HEK293T (cell line): ENCODE results near the gene FZD10.

Experiments used
- ARNT ChIP-seq: fragments of 450-650 bp; IDR thresholded peaks from 2 replicates; pipeline ENCODE4 v1.6.1; 2017; ENCODE audit warnings: mild to moderate bottlenecking
- BHLHE40 ChIP-seq: fragments of 450-650 bp; IDR thresholded peaks from 2 replicates; pipeline ENCODE4 v1.6.1; 2016; ENCODE audit warnings: mild to moderate bottlenecking, moderate library complexity, borderline replicate concordance
- CTBP1 ChIP-seq: fragments of 450-650 bp; IDR thresholded peaks from 2 replicates; pipeline ENCODE4 v1.6.1; 2016; ENCODE audit warnings: borderline replicate concordance
- ELF4 ChIP-seq: fragments of 450-650 bp; IDR thresholded peaks from 2 replicates; pipeline ENCODE4 v1.6.1; 2017; ENCODE audit warnings: antibody characterized with exemption
- FOXA1 ChIP-seq: fragments of 450-650 bp; IDR thresholded peaks from 2 replicates; pipeline ENCODE4 v1.6.1; 2016; ENCODE audit warnings: mild to moderate bottlenecking
- FOXK2 ChIP-seq: fragments of 450-650 bp; IDR thresholded peaks from 2 replicates; pipeline ENCODE4 v1.6.1; 2016; ENCODE audit warnings: mild to moderate bottlenecking
- FOXM1 ChIP-seq: fragments of 450-650 bp; IDR thresholded peaks from 2 replicates; pipeline ENCODE4 v1.6.1; 2017; ENCODE audit warnings: mild to moderate bottlenecking, borderline replicate concordance
- HDGF ChIP-seq: fragments of 450-650 bp; IDR thresholded peaks from 2 replicates; pipeline ENCODE4 v1.6.1; 2017; ENCODE audit warnings: antibody characterized with exemption, borderline replicate concordance
- L3MBTL2 ChIP-seq: fragments of 450-650 bp; conservative IDR thresholded peaks from 2 replicates; pipeline ENCODE4 v1.6.1; 2016; ENCODE audit warnings: mild to moderate bottlenecking
- NFRKB ChIP-seq: fragments of 450-650 bp; IDR thresholded peaks from 2 replicates; pipeline ENCODE4 v1.6.1; 2016; ENCODE audit warnings: mild to moderate bottlenecking, moderate library complexity
- SP1 ChIP-seq: fragments of 450-650 bp; IDR thresholded peaks from 2 replicates; pipeline ENCODE4 v1.6.1; 2017
- SUZ12 ChIP-seq: fragments of 450-650 bp; IDR thresholded peaks from 2 replicates; pipeline ENCODE4 v1.6.1; 2016; ENCODE audit warnings: mild to moderate bottlenecking
- TARDBP ChIP-seq: fragments of 450-650 bp; IDR thresholded peaks from 2 replicates; pipeline ENCODE4 v1.6.1; 2016
- ZNF384 ChIP-seq: fragments of 450-650 bp; IDR thresholded peaks from 2 replicates; pipeline ENCODE4 v1.6.1; 2016

DNA sequence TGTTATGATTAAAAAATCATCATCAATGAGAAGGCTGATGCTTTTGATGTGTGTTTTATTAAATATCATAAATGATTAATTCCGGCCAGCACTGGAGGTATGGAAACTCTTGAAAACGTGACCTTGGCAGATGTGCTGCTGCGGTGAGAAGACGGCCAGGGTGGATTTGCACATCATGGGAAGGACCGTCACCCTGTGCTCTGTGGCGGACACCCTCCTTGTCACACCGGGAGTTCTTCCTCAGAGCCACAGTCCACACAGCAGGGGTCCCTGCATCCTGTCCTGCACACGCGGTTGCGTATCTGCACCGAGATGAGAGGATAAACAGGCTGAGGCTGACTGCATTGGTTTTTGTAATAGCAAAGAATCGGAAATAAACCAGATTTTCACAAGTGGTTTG lies 33.5 kb downstream of the FZD10 start:
- no peak for TF ChIP-seq SP1
- TF ChIP-seq FOXK2: no peak
- no peak for TF ChIP-seq SUZ12
- TF ChIP-seq BHLHE40: no peak
- TF ChIP-seq FOXA1: no peak
- TF ChIP-seq NFRKB: no peak
- TF ChIP-seq FOXM1: no peak
- TF ChIP-seq CTBP1: no peak
- TF ChIP-seq ARNT: no peak
- no peak for TF ChIP-seq TARDBP
- no peak for TF ChIP-seq L3MBTL2
- TF ChIP-seq ZNF384: no peak
- TF ChIP-seq HDGF: no peak
- TF ChIP-seq ELF4: no peak
